AG10803 (cell line): ENCODE data around the gene NDEL1.

ENCODE experiments used
- DNase-seq: peaks from one replicate; pipeline ENCODE4 v3.0.0; 2010; ENCODE audit warnings: low read depth
- H3K4me3 ChIP-seq: 2 replicates; pipeline ENCODE4 v1.5.1; 2011; ENCODE audit warnings: mild to moderate bottlenecking, low read length, control low read depth
- CTCF ChIP-seq: conservative IDR thresholded peaks from 2 replicates; pipeline ENCODE4 v1.5.1; 2011; ENCODE audit warnings: mild to moderate bottlenecking, low read length, control low read depth, inconsistent platforms

The NDEL1 gene

GRCh38 chr17:8469964-8470363 lies 34.3 kb downstream of the NDEL1 start:
- no peak overlapping the region for H3K4me3 ChIP-seq
- no peak for DNase-seq
- TF ChIP-seq CTCF = no peak

GRCh38 chr17:8470447-8471047 lies 34.9 kb downstream of the NDEL1 start:
- TF ChIP-seq CTCF = no peak
- H3K4me3 ChIP-seq = no peak overlapping the region
- no peak for DNase-seq

- no peak for TF ChIP-seq CTCF
- H3K4me3 ChIP-seq = no peak overlapping the region
- DNase-seq = no peak
Measured at GRCh38 chr17:8472663-8473062, 37.0 kb downstream of the NDEL1 start.

GRCh38 chr17:8473451-8474192 lies 37.9 kb downstream of the NDEL1 start:
- DNase-seq = no peak
- TF ChIP-seq CTCF = no peak
- H3K4me3 ChIP-seq = no peak overlapping the region

- no peak for TF ChIP-seq CTCF
- H3K4me3 ChIP-seq = no peak overlapping the region
Measured at GRCh38 chr17:8474826-8475225, 39.1 kb downstream of the NDEL1 start.

GRCh38 chr17:8475227-8475626 lies 39.5 kb downstream of the NDEL1 start:
- no peak for TF ChIP-seq CTCF
- H3K4me3 ChIP-seq = no peak overlapping the region
- DNase-seq = no peak

More at GRCh38 chr17:8474826-8475225, 39.1 kb downstream of the NDEL1 start:
- no peak for DNase-seq

GRCh38 chr17:8475781-8476180 lies 40.1 kb downstream of the NDEL1 start:
- DNase-seq = no peak
- no peak overlapping the region for H3K4me3 ChIP-seq
- no peak for TF ChIP-seq CTCF
